T-helper 1 cell (primary cell): ENCODE results near the gene THBD.

Experiments used
- DNase-seq, 5 donors: peaks; one replicate each; pipeline ENCODE4 v3.0.0-alpha.2; 2012 to 2020

THBD gene

GRCh38 chr20:23084282-23084844 is 34.9 kb upstream of the THBD start:
- no peak for DNase-seq

DNA sequence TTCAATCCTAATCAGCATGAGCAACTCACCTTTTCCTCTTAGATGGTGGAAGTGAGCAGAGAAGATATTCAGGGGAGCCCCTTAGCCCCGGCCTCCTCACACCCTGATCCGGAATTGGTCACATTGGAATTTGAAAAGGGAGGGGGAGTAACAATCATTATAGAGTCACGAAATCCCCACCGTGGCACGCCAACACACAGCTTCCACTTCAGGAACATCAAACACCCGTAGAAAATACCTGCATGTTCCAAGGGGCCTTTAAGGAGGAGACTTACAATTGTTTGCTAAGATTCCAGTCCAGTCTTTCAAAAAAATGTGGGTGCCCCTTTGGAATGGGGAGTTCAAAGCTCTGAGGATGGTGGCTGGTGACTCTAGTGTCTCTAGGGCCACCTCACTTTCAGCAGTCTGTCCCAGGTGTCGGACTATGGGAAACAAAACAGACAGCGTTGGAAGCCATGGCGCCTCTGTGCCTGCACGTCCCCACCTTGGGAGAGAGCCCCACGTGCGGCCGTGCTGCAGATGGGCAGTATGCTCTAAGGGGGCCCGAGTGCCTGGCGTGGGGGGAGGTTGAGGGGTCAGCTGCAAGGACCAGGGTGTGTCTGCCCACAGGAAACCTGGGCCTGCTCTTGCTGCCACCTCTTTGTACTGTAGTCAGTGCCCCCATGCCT is 34.2 kb upstream of the THBD start:
- no peak for DNase-seq

DNA sequence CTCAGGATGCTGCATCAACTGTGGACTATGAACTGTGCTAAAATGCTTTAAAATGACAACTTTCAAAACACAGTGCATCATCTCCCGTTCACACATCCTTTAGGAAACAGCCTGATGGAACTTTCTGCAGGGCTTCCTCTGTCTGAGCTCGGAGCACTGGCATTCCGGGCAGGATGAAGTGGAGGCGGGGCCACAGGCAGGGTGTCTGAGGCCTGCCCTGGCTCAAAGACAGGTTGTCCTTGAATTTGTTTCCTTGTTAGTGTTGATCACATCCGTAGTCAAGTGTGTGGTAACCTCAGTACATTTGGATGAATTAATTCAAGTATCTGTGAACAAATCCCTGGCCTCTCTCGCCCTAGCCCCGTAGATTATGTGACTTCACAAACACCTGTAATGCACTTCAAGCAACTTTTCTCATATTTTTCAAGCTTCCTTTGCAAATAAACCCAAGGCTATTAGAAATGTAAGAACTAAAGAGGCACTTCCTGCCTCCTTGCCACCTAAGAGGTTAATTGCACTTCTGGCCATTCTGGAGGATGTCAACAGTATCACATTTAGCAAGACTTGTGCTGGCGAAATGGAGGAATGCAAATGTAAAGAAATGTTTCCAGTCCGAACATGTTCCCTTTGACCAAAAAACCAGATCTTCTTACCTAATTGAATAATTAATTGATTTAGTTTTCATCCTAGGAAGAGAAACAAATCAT is 33.5 kb upstream of the THBD start:
- no peak for DNase-seq

GRCh38 chr20:23081263-23081819 is 31.9 kb upstream of the THBD start:
- no peak for DNase-seq

DNA sequence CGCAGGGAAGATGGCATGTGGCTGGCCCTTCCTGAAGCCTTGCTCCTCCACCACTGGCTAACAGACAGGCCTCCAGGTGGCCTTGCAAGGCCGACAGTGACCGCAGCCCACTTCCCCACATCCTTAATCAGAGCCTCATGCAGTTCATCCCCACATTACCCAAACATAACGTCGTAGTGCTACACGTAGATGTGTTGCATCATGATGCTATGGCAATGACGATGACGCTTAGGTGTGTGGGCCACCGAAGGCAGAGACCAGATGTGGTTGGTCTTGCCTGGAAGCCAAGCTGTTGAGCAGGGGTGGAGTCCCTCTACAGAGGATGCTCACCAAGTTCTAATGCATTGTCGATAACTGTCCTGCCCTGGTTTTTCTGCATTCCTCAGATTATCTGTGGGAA is 31.0 kb upstream of the THBD start:
- no peak for DNase-seq

DNA sequence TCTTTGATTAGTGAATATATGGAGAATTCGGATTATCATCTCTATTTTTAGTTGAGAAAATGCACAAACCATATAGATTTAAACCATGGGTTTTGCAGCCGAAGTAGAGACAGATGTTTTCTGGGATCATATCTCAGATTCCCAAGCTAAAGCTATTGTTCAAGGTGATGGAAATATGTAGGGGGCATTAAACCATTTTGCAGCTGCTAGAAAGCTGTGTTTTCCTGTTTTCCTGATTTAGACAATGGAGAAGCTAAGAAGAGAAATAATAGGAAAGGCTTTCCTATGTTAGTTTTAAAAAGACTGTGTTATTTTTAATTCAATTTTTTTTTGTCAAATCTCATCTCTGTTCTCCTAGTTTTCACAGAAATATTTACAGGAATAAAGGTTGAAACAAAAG is 30.5 kb upstream of the THBD start:
- no peak for DNase-seq

DNA sequence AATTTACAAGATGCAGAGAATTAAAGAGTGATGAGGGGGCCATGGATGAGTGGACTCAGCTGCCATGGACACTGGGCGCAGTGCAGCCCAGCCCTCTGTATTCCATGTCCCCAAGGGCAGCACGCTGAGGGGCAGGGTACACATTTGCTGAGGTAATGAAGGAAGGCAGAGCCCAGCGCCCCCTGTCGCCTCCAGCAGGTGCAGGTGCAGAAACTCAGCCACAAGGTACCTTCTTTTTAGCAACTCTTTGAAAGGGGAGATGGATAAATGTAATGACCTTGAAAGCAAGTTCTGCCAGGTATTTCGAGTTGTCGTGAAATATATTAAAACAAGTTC is 29.5 kb upstream of the THBD start:
- DNase-seq, result no peak

GRCh38 chr20:23078351-23079015 is 29.0 kb upstream of the THBD start:
- no peak for DNase-seq

DNA sequence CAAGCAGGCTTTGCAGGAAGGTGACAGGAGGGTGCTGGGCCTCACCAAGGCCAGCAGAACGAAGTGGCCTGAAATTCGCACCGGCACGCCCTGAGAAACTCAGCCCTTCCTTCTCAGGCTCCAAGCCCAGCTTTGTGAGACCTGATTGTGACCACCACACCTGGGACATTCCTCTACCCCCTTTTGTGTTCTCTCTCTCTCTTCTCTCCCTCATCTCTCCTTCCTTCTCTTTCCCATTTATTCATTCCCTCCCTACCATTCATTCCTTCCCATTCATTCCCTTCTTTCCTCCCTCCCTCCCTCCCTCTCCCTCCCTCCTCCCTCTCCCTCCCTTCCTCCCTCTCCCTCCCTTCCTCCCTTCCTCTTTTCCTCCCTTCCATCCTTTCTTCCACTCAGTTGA is 27.8 kb upstream of the THBD start:
- DNase-seq, result no peak

GRCh38 chr20:23074052-23074451 is 24.6 kb upstream of the THBD start:
- DNase-seq, result no peak

GRCh38 chr20:23072892-23073586 is 23.6 kb upstream of the THBD start:
- DNase-seq, result no peak

DNA sequence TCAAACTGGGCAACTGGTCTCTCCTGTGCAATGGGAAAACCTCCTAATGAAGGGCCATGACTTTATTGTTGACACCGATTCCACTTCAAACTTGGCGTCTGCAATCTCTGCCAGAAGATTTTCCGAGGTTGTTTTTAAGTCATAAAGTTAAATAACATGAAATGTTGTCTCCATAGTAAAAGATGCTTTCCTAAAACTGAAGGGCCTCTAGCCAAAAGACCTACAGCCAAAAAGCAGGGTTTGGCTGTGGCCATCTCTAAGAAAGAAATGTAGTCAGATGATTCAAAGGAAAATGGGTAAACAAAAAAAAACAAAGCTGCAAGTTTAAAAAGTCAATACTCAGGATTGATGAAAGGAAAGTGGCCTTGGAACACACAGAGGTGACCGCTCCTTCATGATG is 22.5 kb upstream of the THBD start:
- no peak for DNase-seq

- no peak for DNase-seq
These were observed 21.9 kb upstream of the THBD start for GRCh38 chr20:23071398-23071797.

DNA sequence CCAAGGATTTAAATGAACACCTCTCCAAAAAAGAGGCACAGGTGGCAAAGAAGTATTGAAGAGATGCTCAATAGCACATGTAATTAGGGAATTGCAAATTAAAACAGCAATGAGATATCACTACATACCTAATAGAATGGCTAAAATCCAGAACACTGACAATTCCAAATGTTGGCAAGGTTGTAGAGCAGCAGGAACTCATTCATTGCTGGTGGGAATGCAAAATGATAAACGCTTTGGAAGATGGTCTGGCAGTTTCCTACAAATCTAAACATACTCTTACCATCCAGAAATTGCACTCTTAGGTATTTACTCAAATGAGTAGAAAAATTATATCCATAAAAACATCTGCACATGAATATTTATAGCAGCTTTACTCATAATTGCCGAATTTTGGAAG is 19.6 kb upstream of the THBD start:
- DNase-seq, result no peak

GRCh38 chr20:23068283-23068682 is 18.8 kb upstream of the THBD start:
- no peak for DNase-seq

- DNase-seq, result no peak
These were observed 17.3 kb upstream of the THBD start for GRCh38 chr20:23066772-23067171.

DNA sequence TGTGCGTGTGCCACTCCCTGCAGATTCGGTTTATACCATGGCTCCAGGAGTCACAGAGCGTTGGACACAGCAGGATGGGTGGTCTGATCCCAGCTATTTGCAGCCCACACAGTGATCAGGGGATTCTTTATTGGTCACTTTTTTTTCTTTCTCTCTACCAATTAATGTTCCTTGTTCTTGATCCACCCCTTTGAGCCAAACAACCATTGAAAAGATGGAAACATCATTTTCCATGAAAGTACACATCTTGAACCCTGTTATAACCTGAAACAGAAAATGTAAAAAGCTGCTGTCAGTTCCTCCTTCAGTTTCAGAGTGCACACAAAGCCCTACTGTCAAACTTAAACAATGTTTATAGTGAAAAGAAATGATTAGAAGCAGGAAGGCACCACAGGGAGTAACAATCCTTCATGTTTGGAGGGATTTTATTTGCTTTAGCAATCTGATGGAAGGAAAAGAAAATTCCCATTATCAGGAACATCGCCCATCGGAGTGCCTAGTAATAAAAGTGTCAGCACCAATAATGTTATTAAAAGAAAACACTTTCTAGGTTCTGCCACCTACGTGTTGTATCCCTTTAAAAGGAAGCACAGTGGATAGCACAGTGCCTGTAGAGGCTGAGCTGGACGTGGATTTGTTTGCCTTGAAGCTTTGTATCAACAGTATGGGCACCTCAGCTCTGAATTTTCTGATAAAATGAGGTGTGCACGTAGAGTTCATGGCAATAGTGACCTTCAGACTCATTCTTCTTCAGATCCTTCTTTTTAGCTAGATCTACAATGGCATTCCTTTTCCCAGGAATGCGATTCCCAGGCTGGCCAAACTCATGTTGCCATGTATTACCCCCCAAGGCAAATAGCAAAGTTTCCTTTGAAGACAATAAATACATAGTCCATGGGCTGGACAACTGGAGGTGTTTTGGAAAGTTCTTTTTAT is 16.1 kb upstream of the THBD start:
- no peak for DNase-seq

DNA sequence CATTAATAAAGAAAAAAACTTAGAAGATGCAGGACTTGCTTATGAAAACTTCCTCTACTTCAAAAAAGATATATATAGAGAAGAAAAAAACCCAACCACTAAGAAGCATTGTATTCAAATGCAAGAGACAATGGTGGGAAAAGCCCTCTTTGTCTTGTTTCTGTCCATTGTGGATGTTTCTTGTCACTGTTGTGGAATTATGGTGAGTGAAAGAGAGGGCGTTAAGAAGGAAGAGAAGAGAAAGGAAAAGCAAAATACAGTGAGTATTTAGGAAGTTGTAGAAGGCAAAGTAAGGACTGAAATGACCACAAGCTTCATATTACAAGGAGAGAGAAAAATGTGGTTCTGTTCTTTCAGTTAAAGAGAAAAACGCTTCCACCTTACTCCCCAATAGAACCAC is 14.1 kb upstream of the THBD start:
- no peak for DNase-seq

DNA sequence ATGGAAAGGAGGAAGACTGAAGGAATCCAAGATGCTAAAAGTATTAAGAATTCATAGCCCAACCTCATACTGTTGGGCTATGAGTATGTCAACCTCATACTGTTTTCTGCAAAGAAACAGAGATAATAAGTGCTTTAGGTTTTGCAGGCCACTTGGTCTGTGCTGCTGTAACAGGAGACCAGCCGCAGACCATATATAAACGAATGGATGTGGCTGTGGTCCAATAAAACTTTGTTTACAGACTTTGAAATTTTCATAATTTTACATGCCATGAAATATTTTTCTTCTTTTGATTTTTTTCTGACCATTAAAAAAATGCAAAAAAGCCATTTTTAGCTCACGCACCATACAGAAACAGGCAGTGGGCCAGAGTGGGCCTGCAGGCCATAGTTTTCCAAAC is 13.7 kb upstream of the THBD start:
- no peak for DNase-seq

- no peak for DNase-seq
These were observed 13.2 kb upstream of the THBD start for GRCh38 chr20:23062632-23063031.

DNA sequence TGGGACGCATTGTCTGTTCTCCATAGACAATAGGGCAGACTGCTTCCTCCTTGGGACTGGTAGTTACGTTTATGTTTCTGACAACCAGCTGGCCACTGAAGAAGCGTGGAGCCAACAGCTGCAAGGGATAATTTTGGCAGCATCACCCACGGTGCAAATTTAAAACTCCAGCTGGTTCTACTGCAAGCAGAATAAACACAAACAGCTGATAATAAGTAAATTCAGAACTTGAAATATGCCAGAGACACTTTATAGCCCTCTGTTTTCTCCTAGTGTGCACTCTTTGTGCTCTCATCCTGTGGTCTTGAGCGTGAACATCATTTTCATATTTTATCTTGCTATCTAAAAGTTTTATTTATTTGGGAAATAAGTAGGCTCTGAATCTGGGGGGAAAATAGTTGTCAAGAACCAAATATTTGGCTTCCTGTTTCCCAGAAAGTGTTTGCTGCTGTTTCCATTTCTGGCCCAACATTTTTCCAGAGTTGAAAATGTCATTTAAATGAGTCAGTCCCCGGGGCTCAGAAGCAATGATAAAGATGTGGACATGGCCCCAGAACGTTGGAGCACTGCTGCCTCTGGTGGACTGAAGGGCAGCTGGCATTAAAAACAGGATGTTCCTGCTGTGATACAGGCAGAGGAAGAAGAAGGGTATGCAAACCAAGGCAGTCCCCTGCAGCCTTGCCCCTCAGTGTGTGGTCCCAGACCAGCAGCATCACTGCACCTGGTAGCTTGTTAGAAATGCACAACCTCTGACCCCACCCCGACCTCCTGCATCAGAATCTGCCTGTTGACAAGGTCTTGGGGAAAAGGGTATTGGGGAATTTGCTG is 12.5 kb upstream of the THBD start:
- no peak for DNase-seq
